Measurements from ENCODE around the gene POPDC3.
"Not testable (repeated sequence)": the region's sequence is repeated elsewhere in the genome, so short reads cannot be mapped to it uniquely, and the experiment has no call there.

The POPDC3 gene

GRCh38 chr6:105179244-105180065 lies at the start of gene POPDC3:
POPDC3 (minus strand) TSS chr6:105180014; CDS start chr6:105161909, 18,105 bp downstream.
- DNase-seq = no peak

DNA sequence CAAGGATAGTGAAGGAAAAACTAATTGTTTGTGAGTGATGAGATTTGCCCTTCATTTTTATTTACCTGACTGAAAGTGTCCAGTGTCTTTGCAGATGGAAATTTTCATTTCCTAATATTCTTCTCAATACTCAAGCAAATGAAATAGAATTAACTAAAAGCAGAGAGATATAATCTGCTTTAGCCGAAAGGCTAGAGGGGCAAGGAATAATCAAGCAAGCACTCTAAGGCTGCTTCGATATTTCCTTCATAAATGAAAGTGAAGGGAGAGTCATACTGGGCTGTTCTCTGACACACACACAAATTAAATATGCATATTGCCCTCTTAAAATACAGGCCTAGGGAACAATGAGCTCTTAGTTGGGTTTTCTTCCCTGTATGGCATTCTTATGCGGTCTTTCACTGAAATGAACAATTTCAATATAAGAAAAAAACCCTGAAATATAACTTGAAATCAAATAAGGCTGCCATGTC lies 47.5 kb upstream of the POPDC3 start:
- DNase-seq = no peak

GRCh38 chr6:105226598-105227294 lies 46.9 kb upstream of the POPDC3 start:
- DNase-seq = no peak

DNA sequence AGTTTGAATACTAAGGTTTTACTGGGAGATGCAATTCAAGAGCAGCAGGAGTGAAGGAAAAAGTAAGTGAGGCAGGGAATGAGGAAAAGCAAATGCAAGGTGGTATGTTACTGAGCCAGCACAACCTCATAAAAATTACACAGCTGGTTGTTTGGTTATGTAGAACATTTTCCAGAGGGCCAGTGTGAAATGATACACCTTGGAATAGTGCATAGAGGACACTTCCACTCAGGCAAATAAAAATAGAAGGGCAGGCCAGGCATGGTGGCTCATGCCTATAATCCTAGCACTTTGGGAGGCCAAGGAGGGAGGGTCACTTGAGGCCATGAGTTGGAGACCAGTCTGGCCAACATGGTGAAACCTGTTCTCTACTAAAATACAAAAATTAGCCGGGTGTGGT lies 43.4 kb upstream of the POPDC3 start:
- no peak for DNase-seq

DNA sequence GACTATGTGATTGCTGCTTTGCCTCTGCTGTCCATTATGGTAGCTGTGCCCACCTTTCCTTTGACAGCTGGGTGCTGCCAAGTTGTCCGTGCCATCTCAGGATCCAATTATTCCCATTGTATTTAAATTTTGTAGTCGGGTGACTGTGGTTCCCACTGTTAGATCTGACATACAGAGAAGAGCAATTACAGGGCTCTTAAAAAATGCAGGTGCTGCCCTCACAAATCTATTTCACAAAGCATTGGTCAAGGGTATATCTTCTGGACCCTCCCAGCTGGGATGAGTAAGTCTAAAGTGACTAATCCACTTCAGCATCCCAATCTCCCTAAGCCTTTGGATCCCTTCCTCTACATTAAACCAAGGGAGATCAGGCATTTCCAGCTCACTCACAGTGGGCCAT lies 41.4 kb upstream of the POPDC3 start:
- not testable (repeated sequence) for DNase-seq

DNA sequence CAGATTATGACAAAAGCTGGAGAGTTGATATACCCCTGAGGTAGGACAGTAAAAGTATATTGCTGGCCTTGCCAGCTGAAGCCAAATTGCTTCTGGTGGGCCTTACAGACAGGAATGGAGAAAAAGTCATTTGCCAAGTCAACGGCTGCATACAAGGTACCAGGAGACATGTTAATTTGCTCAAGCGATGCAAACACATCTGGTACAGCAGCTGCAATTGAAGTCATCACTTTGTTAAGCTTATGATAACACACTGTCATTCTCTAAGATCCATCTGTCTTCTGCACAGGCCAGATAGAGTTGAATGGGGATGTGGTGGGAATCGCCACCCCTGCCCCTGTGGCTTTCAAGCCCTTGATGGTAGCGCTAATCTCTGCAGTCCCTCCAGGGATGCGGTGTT lies 40.4 kb upstream of the POPDC3 start:
- DNase-seq = no peak

- not testable (repeated sequence) for DNase-seq
Observed at GRCh38 chr6:105219218-105219617, 39.4 kb upstream of the POPDC3 start.

DNA sequence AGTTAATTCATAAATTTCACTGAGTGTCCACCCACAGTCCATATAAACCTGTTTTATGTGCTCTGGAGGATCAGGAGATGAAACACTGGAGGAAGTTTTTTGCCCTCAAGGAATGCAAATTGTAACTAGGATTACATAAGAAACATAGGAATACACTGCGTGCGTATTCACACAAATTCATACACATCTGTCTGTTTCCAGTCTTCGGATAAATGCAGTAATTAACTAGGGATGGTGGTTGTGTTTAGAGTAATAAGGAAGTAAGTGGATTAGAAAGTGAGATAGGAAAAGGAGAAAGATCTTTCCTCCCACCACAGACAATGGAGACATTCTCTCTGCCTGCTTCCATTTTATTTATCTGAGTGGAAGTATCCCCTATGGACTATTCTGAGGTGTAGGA lies 35.7 kb upstream of the POPDC3 start:
- DNase-seq = no peak

- DNase-seq = no peak
Observed at GRCh38 chr6:105214668-105215067, 34.9 kb upstream of the POPDC3 start.

GRCh38 chr6:105213272-105213671 lies 33.5 kb upstream of the POPDC3 start:
- DNase-seq = no peak

- DNase-seq = no peak
Observed at GRCh38 chr6:105212587-105212986, 32.8 kb upstream of the POPDC3 start.

DNA sequence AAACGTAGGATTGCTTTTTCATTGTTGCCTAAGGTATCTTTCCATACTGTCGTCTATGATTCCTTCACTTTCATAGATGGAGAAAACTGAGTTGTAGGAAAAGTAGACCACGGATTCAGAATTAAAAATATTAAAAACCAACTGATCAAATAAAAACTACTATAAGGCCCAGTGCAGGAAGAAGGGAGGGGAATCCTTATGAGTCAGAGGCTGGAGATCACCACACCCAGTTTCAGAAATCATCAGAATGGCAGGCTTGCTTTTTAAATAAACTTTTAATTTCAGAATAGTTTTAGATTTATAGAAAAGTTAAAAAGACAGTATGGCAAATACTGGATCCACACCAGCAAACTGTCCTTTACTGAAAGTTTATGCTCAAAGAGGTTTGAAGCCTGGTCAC lies 32.0 kb upstream of the POPDC3 start:
- DNase-seq = no peak

DNA sequence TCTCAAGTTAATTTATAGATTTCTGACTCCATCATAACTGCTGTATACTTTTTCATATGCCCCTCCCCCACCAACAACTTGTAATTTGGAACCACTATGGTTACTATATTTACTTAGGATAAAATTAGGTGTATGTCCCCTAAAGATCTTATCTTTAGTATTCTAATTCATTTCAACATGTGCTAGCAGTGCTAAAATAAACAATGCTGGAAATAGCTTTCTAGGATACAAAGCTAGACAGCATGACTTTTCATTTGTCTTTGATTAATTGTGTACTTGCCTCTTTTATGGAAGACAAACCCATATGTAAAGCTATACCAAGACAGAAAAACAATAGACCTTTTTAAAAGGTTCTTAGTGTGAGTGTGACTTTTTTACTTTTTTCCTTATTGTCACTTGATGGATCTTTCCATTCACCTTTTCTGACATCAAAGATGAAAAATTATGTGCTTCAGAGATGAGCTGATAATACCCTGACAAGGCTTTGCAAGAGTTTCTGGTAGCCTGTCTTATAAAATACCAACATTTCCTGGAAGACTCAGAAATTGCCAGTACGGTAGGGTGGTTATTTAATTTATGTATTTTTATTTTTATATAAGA lies 31.2 kb upstream of the POPDC3 start:
- no peak for DNase-seq

GRCh38 chr6:105209950-105210706 lies 30.3 kb upstream of the POPDC3 start:
- no peak for DNase-seq

DNA sequence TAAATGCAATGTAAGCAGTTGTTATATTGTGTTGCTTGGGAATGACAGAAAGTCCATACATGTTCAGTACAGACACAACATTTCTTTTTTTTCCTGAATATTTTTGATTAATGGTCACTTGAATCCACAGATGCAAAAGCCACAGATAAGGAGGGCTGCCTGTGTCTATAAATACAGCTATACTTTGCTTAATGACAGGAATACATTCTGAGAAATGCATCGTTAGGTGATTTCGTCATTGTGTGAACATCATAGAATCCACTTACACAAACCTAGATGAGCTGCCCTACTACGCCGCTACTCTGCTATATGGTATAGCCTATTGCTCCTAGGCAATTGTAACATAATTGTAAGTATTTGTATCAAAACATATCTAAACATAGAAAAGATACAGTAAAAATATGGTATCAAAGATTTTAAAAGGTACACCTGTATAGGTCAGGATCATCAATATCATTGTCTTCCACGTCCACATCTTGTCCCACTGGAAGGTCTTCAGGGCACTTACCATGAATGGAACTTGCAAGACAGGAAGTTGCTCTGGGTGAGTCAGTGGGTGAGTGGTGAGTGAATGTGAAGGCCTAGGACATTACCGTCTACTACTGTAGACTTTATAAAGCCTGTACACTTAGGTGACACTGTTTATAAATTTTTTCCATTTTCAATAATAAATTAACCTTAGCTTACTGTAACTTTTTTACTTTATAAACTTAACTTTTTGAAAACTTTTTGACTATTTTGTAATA lies 27.9 kb upstream of the POPDC3 start:
- DNase-seq = no peak

GRCh38 chr6:105204768-105205167 lies 25.0 kb upstream of the POPDC3 start:
- no peak for DNase-seq

DNA sequence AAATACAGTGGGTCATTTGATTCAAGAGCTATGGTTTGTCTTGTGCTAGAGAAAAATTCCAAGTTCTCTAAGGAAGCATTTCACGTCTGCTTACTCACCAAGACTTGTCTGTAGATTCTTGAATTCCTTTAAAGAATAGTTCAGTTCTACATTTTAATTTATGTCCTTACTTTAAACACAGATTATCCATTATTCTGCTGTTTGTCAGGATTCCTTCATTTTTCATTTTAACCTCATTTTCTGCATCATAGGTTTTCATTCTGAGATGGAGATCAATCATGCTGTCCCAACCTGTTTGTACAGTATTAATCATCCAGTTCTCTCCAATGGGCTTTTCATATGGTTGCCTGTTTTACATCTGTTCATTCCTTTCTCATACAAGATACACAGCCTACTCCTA lies 24.5 kb upstream of the POPDC3 start:
- DNase-seq = no peak

- DNase-seq = no peak
Observed at GRCh38 chr6:105202486-105202885, 22.7 kb upstream of the POPDC3 start.

- no peak for DNase-seq
Observed at GRCh38 chr6:105200133-105200730, 20.4 kb upstream of the POPDC3 start.

GRCh38 chr6:105199711-105200110 lies 19.9 kb upstream of the POPDC3 start:
- DNase-seq = no peak

GRCh38 chr6:105196076-105196475 lies 16.3 kb upstream of the POPDC3 start:
- DNase-seq = no peak

DNA sequence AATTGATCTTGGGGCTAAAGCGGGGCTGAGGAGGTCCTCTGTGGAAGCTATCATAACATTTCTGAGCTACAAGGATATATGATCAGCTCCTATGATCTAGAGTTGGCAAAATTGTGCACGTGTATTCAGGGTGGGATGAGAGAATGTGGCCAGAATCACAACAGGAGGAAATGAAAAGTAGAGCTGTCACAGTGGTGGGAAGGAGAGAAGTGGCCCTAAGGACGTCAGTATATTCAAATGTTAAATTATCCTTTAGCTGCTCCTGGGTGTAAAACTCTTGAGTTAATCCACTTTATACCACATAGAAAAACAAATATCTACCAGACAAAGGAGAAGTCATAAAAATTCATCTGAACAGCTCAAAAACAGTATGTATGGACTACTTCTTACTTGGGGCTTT lies 14.8 kb upstream of the POPDC3 start:
- DNase-seq = no peak
